Activated CD4-positive, alpha-beta T cell treated with anti-CD3 and anti-CD28 coated beads for 36 hours (primary cell): ENCODE measurements around the gene USP24. TPM values are rescaled to one million over a fixed set of nuclear protein-coding genes. Genes with fewer than 3 reads are reported as not detected.
"Not testable (repeated sequence)": the region's sequence is repeated elsewhere in the genome, so short reads cannot be mapped to it uniquely, and the experiment has no call there.

Experiments used
- ATAC-seq: fragments of 200-7000 bp; cut with Tn5 transposase; one replicate; pipeline ENCODE4 v1.10.0; 2021; ENCODE audit warnings: mild to moderate bottlenecking, moderate library complexity
- CTCF ChIA-PET: fragments of 350-600 bp; sonication (Branson Sonifier 250); formaldehyde crosslinking; loops from one replicate; lab custom pipeline; 2021; ENCODE audit warnings: antibody characterized with exemption; lab: Charles Lee
- POLR2A ChIA-PET: fragments of 350-600 bp; sonication (Branson Sonifier 250); formaldehyde crosslinking; loops from one replicate; lab custom pipeline; 2021; ENCODE audit warnings: antibody characterized with exemption, inconsistent platforms; lab: Charles Lee
- DNase-seq: peaks from one replicate; pipeline ENCODE4 v3.0.0-alpha.2; 2020
- H3K27ac Mint-ChIP-seq: one replicate; pipeline ENCODE4 v1.8.0; 2021; ENCODE audit warnings: mixed read lengths
- H3K27me3 Mint-ChIP-seq: one replicate; pipeline ENCODE4 v1.8.0; 2021; ENCODE audit warnings: mixed read lengths
- H3K36me3 Mint-ChIP-seq: one replicate; pipeline ENCODE4 v1.8.0; 2021; ENCODE audit warnings: low read depth, mixed read lengths
- H3K4me1 Mint-ChIP-seq: one replicate; pipeline ENCODE4 v1.8.0; 2021; ENCODE audit warnings: mixed read lengths
- H3K4me3 Mint-ChIP-seq: one replicate; pipeline ENCODE4 v1.8.0; 2021; ENCODE audit warnings: mild to moderate bottlenecking, moderate library complexity, mixed read lengths
- H3K9me3 Mint-ChIP-seq: one replicate; pipeline ENCODE4 v1.8.0; 2021; ENCODE audit warnings: low read depth, mixed read lengths
- intact Hi-C, 2 experiments: fragments of 100-400 bp; cut with DNase I in 1 of 2; cut with micrococcal nuclease in 1 of 2; formaldehyde crosslinking; loops; one replicate each; pipeline versions ENCODE4 v1.14.2 to v1.15.1; 2022 to 2024; cut with DNase I, micrococcal nuclease
- total RNA-seq, 2 experiments: library from RNA; stranded (reverse); gene quantifications; one replicate each; pipeline ENCODE4 v1.2.3, GENCODE V29; 2021

USP24 gene
- total RNA-seq, 2 experiments from 2014 or later: 37.0 to 39.7 TPM

DNA sequence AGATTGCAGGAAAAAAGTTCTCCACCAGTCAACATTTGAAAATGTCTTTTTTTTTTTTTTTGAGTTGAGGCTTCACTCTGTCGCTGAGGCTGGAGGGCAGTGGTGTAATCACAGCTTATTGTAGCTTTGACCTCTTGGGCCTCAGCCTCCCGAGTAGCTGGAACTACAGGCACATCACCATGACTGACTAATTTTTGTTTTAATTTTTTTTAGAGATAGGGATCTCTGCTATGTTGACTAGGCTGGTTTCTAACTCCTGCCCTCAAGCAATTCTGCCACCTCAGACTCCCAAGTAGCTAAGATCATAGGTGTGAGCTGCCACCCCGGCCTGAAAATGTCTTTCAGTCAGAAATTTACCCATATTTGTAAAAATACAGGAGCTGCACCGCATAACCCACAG is 30.6 kb upstream of the USP24 start:
- no peaks in the 10 kb centered on the region for H3K36me3 Mint-ChIP-seq
- no peak overlapping the region for H3K4me3 Mint-ChIP-seq
- H3K27ac Mint-ChIP-seq: no peak overlapping the region
- intact Hi-C loops: no loop called here
- H3K27me3 Mint-ChIP-seq: no peaks in the 10 kb centered on the region
- DNase-seq (no peak), ATAC-seq (no peak)
- no peaks in the 10 kb centered on the region for H3K4me1 Mint-ChIP-seq
- no peaks in the 10 kb centered on the region for H3K9me3 Mint-ChIP-seq
- ChIA-PET POLR2A (no interaction called here), CTCF (no interaction called here)

DNA sequence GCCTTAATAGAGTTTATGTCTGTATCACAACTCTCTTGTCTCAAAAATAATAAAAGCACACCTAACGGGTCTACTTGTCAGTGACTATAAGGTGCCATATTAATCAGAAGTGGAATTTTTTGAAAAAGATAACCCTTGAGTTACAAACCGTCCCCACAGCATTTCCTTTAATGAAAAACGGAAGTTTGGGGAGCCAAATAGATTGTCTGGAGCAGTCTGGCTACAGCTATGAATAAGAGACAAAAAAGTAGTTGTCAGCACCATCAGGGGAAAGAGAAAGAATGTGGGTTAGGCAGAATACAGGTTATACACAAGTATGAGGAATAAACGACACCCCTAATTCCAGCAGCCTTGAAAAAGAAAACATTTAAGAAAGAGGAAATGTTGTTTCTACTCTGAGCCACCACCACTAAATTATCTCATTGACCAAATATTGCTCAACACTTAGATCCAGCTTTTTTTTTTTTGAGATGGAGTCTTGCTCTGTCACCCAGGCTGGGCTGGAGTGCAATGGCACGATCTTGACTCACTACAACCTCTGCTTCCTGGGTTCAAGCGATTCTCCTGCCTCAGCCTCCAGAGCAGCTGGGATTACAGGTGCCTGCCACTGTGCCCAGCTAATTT is 29.4 kb upstream of the USP24 start:
- no peaks in the 10 kb centered on the region for H3K9me3 Mint-ChIP-seq
- ChIA-PET CTCF (no interaction called here), POLR2A (no interaction called here)
- H3K27ac Mint-ChIP-seq: no peak overlapping the region
- peaks cover 2% of the 10 kb centered on the region for H3K27me3 Mint-ChIP-seq
- DNase-seq: no peak
- H3K4me1 Mint-ChIP-seq: no peaks in the 10 kb centered on the region
- ATAC-seq: no peak
- no peak overlapping the region for H3K4me3 Mint-ChIP-seq
- no peaks in the 10 kb centered on the region for H3K36me3 Mint-ChIP-seq
- intact Hi-C loops: no loop called here

DNA sequence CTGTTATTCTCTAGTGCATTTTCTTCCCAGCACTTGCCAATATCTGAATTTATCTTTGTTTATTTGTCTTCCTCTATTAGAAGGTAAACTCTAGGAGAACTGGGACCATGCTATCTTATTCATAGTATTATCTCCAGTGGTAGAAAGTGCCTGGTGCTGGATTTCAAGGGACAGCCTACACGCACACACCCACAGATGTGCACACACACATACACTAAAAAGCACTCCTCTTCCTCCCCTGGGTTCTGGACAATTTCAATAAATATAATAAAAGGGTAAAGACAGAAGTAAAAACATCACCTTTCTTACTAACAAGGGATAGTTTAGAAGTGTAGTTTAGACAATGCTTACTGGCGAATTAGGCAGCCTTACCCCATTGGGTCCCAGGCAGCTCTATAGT is 28.5 kb upstream of the USP24 start:
- intact Hi-C loops: no loop called here
- H3K27me3 Mint-ChIP-seq: peaks cover 2% of the 10 kb centered on the region
- H3K27ac Mint-ChIP-seq: no peak overlapping the region
- ATAC-seq: no peak
- no peaks in the 10 kb centered on the region for H3K4me1 Mint-ChIP-seq
- no peaks in the 10 kb centered on the region for H3K9me3 Mint-ChIP-seq
- no peak for DNase-seq
- POLR2A ChIA-PET: no interaction called here
- H3K4me3 Mint-ChIP-seq: no peak overlapping the region
- no peaks in the 10 kb centered on the region for H3K36me3 Mint-ChIP-seq
- CTCF ChIA-PET: interaction anchor here (0.6 kb wide), 1 partner anchor 201 kb away, joined by 3 read pairs; no protein-coding TSS in a partner anchor

DNA sequence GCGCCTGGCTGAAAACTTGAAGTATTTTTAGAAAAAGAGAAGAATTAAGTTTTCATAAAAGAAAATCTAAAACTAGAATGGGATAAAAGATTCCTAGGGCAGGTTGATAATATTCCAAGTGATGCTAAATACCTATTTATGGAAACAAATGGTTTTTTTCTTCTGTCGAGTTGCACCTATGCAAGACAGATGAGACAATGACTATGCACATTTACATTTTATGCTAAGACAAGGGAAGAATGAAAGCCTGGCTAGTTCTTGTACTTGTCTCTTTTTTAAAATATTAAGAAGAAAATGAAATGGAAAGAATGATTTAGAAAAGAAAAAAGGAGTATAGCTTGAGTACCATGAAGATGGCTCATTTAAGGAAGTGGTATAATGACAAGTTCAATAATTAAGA is 24.4 kb upstream of the USP24 start:
- intact Hi-C loops: no loop called here
- CTCF ChIA-PET: interaction anchor here (1.2 to 1.3 kb wide), 2 partner anchors 9 to 30 kb away, joined by 3 read pairs; no protein-coding TSS in a partner anchor
- Mint-ChIP-seq H3K9me3 (no peaks in the 10 kb centered on the region), H3K4me1 (no peaks in the 10 kb centered on the region), H3K4me3 (no peak overlapping the region), H3K27me3 (peaks cover 5% of the 10 kb centered on the region), H3K36me3 (no peaks in the 10 kb centered on the region), H3K27ac (no peak overlapping the region)
- DNase-seq (no peak), ATAC-seq (no peak)
- POLR2A ChIA-PET: no interaction called here

DNA sequence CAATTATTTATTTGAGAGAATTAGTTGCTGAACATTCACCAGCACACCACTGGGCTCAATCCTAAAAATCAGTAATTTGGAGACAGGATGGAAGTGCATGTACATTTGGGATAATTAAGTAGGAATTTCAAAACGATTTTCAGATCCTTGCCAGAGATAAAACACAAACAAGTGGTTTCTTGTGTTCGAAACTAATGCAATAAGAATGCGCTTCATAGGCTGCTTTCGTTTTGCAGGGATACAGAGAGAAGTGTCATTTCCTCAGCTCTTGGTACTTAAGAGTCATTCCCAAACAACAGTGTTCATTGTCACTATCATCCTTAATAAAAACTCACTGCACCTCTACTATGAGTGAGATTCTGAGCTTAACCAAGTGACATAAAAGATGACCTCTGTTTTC is 20.6 kb upstream of the USP24 start:
- Mint-ChIP-seq H3K27me3 (peaks cover 7% of the 10 kb centered on the region), H3K4me3 (no peak overlapping the region), H3K27ac (no peak overlapping the region), H3K9me3 (no peaks in the 10 kb centered on the region), H3K36me3 (no peaks in the 10 kb centered on the region), H3K4me1 (peaks cover 5% of the 10 kb centered on the region)
- ATAC-seq (peak; percentile 42), DNase-seq (no peak)
- intact Hi-C loops: no loop called here
- ChIA-PET POLR2A (no interaction called here), CTCF (interaction anchor here (0.9 to 1.0 kb wide), 2 partner anchors 16 to 121 kb away, joined by 4 read pairs; no protein-coding TSS in a partner anchor)

DNA sequence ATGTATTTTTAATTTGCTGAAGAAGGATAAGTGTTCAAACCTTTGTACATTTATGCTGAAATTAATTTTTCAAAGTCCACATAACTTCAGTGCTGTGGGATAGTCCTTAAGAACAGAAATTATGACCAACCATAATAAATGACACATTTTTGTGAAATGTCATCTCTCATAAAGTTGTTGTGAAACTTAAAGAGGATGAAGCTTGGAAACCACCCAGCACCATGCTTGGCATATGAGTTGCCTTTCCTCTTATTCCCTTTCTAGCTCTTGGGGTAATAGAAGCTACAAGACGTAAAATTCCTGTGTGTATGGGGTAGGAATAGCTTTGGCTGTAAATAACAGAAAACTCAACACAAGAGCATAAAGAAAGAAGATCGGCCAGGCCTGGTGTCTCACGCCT is 18.9 kb upstream of the USP24 start:
- Mint-ChIP-seq H3K27ac (no peak overlapping the region), H3K9me3 (no peaks in the 10 kb centered on the region), H3K36me3 (no peaks in the 10 kb centered on the region), H3K27me3 (peaks cover 8% of the 10 kb centered on the region), H3K4me1 (peaks cover 5% of the 10 kb centered on the region), H3K4me3 (no peak overlapping the region)
- intact Hi-C loops: no loop called here
- ATAC-seq (no peak), DNase-seq (no peak)
- ChIA-PET POLR2A (no interaction called here), CTCF (interaction anchor here (0.6 to 0.7 kb wide), 2 partner anchors 11 to 212 kb away, joined by 3 read pairs; no protein-coding TSS in a partner anchor)

DNA sequence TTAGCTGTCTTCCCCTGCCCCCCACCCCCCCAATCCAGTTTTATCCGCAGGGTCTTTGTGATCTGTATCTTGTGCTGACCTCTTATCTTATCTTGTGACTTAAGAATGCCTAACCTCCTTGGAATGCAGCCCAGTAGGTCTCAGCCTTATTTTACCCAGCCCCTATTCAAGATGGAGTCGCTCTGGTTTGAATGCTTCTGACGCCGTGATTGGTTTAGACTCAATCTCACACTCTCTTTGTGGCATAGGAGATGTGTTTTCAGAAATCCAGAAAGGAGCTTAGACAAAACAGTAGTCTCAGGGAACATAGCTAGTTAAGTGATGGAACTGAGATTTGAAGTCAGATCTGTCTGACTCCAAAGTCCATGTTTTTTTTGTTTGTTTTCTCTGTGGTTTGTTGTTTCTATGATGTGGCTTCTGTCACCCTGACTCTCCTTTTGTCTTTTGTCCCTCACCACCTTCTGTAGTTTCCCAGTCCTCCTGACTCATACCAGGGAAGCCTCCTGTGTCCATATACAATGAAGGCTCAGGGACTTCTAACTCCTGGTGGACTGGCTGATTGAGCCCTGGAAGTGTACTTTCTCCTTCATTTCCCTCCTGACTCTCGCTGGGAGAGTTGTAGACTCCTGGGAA is 18.1 kb upstream of the USP24 start:
- intact Hi-C loops: no loop called here
- Mint-ChIP-seq H3K27me3 (peaks cover 8% of the 10 kb centered on the region), H3K4me3 (no peak overlapping the region), H3K4me1 (peaks cover 5% of the 10 kb centered on the region), H3K36me3 (peaks cover 2% of the 10 kb centered on the region), H3K9me3 (peaks cover 2% of the 10 kb centered on the region), H3K27ac (no peak overlapping the region)
- DNase-seq (no peak), ATAC-seq (no peak)
- POLR2A ChIA-PET: no interaction called here
- CTCF ChIA-PET: no interaction called here

DNA sequence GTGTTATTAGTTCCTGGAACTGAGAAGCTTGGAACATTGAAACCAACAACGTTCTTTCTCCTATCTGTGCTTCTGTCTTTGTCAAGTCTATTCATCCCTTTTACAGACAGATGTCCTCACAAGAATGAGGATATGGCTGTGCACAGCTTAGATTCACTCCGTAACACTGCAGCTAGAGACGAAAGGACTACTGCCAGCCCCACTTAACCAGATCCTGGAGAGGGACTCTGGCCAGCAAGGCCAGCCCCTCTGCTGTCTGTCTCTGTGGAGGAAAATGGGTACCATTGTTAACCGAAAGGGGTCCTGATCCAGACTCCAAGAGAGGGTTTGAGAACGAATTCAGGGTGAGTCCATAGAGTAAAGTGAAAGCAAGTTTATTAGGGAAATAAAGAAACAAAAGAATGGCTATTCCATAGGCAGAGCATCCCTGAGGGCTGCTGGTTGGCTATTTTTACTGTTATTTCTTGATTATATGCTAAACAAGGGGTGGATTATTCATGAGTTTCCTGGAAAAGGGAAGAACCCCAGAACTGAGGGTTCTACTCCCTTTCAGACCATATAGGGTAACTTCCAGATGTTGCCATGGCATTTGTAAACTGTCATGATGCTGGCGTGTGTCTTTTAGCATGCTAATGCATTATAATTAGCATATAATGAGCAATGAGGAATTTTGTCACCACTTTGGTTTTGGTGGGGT is 17.4 kb upstream of the USP24 start:
- POLR2A ChIA-PET: no interaction called here
- peaks cover 8% of the 10 kb centered on the region for H3K27me3 Mint-ChIP-seq
- H3K27ac Mint-ChIP-seq: no peak overlapping the region

DNA sequence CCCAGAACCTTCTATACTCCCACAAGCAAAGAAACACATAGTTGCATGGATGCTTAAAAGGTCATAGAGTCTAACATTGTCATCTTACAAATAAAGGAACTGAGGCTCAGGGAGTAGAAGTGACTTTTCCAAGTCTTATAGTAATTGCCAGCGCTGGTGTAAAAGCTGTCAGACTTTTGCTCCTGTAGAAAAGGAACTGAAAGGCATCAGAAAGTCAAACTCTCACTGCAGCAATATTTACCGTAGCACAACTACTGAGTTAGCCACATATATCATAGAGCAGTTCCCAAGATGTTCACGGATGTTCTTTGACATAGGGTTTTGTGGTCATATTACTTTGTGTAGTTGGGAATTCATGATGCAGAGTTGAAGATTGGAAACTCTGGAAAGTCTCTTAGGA is 16.6 kb upstream of the USP24 start:
- ATAC-seq: no peak
- no peak for DNase-seq
- Mint-ChIP-seq H3K4me3 (no peak overlapping the region), H3K36me3 (peaks cover 4% of the 10 kb centered on the region), H3K27ac (no peak overlapping the region), H3K9me3 (peaks cover 4% of the 10 kb centered on the region), H3K27me3 (peaks cover 8% of the 10 kb centered on the region), H3K4me1 (peaks cover 5% of the 10 kb centered on the region)
- POLR2A ChIA-PET: no interaction called here
- CTCF ChIA-PET: no interaction called here
- intact Hi-C loops: no loop called here

More for the DNA sequence above, 17.4 kb upstream of the USP24 start:
- intact Hi-C loops: no loop called here
- H3K4me1 Mint-ChIP-seq: peaks cover 5% of the 10 kb centered on the region
- ATAC-seq (no peak), DNase-seq (no peak)
- H3K4me3 Mint-ChIP-seq: no peak overlapping the region
- peaks cover 2% of the 10 kb centered on the region for H3K9me3 Mint-ChIP-seq
- CTCF ChIA-PET: no interaction called here
- H3K36me3 Mint-ChIP-seq: peaks cover 2% of the 10 kb centered on the region

DNA sequence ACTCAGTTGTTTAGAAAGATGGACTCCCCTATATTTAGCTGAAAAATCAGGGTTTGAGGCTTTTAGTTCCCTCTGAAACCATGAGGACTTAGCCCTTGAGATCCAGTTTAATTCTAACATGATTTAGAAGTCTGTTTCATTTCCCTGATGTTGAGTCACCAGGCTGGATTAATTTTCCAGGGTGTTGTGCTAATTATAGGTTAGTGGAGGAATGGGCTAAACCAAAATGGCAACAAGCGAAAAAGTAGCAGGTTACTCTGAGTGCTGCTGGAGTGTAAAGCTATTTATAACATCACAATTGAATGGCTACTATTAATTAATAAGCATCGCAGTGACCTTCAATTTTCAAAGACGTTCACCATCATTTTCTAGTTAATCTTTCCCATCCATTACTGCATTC is 15.5 kb upstream of the USP24 start:
- Mint-ChIP-seq H3K4me1 (peaks cover 5% of the 10 kb centered on the region), H3K9me3 (peaks cover 4% of the 10 kb centered on the region), H3K27ac (no peak overlapping the region), H3K36me3 (peaks cover 4% of the 10 kb centered on the region), H3K4me3 (no peak overlapping the region), H3K27me3 (peaks cover 8% of the 10 kb centered on the region)
- CTCF ChIA-PET: interaction anchor here (0.6 to 1.3 kb wide), 2 partner anchors 9 to 16 kb away, joined by 3 read pairs; partner anchors contain the start of gene USP24
- intact Hi-C loops: no loop called here
- POLR2A ChIA-PET: no interaction called here
- DNase-seq (no peak), ATAC-seq (no peak)

DNA sequence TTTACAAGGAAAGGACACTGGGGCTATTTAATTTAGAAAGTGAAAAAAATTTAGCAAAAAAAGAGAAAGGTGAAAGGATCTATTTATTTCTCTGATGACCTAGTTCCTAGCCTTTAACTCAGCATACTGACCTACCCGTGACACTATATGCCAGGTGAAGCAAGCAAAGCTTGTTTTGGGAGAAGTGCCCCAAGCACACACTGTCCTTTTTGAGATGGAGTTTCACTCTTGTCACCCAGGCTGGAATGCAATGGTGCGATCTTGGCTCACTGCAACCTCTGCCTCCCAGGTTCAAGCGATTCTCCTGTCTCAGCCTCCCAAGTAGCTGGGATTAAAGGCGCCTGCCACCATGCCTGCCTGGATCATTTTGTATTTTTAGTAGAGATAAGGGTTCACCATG is 14.6 kb upstream of the USP24 start:
- H3K4me1 Mint-ChIP-seq, intact Hi-C loops, H3K9me3 Mint-ChIP-seq, H3K27me3 Mint-ChIP-seq, ATAC-seq, H3K27ac Mint-ChIP-seq, DNase-seq, H3K36me3 Mint-ChIP-seq, POLR2A ChIA-PET, H3K4me3 Mint-ChIP-seq: not testable (repeated sequence)
- CTCF ChIA-PET: interaction anchor here (0.9 to 1.4 kb wide), 4 partner anchors 15 to 108 kb away, joined by 3 to 4 read pairs (median 3); partner anchors contain the start of gene USP24
